Endothelial cell (in vitro differentiated cells): Measurements from ENCODE around the gene NBAS. TPM values are rescaled to one million over a fixed set of nuclear protein-coding genes. Genes with fewer than 3 reads are reported as not detected.

Experiments used
- DNase-seq: peaks from one replicate; pipeline ENCODE4 v3.0.0; 2021; ENCODE audit warnings: low spot score
- H3K27ac Mint-ChIP-seq: one replicate; pipeline ENCODE4 v1.8.0; 2021; ENCODE audit warnings: mixed read lengths, inconsistent platforms; ENCODE audit not compliant: unreplicated experiment
- H3K27me3 Mint-ChIP-seq: one replicate; pipeline ENCODE4 v1.8.0; 2021; ENCODE audit warnings: mild to moderate bottlenecking, moderate library complexity, mixed read lengths, inconsistent platforms; ENCODE audit not compliant: unreplicated experiment
- H3K36me3 Mint-ChIP-seq: one replicate; pipeline ENCODE4 v1.8.0; 2021; ENCODE audit warnings: mild to moderate bottlenecking, low read depth, mixed read lengths, inconsistent platforms; ENCODE audit not compliant: unreplicated experiment
- H3K4me1 Mint-ChIP-seq: one replicate; pipeline ENCODE4 v1.8.0; 2021; ENCODE audit warnings: mild to moderate bottlenecking, mixed read lengths, inconsistent platforms; ENCODE audit not compliant: unreplicated experiment
- H3K4me3 Mint-ChIP-seq: one replicate; pipeline ENCODE4 v1.8.0; 2021; ENCODE audit warnings: mild to moderate bottlenecking, mixed read lengths, inconsistent platforms; ENCODE audit not compliant: unreplicated experiment
- H3K9me3 Mint-ChIP-seq: one replicate; pipeline ENCODE4 v1.8.0; 2021; ENCODE audit warnings: mixed read lengths, inconsistent platforms; ENCODE audit not compliant: unreplicated experiment
- CTCF ChIP-seq: fragments of 200-600 bp; sonication (generic); IDR thresholded peaks from one replicate; pipeline ENCODE4 v1.5.0; 2021; ENCODE audit warnings: antibody characterized with exemption; ENCODE audit not compliant: unreplicated experiment
- total RNA-seq: library from RNA; stranded (reverse); fragmentation: NEBNext Ultra II Directional; extraction: Animal tissue kit (Norgen Biotek cat#: 25700); gene quantifications from one replicate; pipeline ENCODE4 v1.2.1, GENCODE V29; 2021; ENCODE audit not compliant: unreplicated experiment

NBAS gene
- total RNA-seq, 1 donor from 2014 or later, result 52.8 TPM

GRCh38 chr2:15311926-15312325 lies 249.2 kb downstream of the NBAS start:
- Mint-ChIP-seq H3K9me3 (no peaks in the 10 kb centered on the region), H3K27ac (no peak overlapping the region), H3K27me3 (peaks cover 2% of the 10 kb centered on the region), H3K4me3 (no peak overlapping the region), H3K4me1 (peaks cover 12% of the 10 kb centered on the region), H3K36me3 (no peaks in the 10 kb centered on the region)
- no peak for TF ChIP-seq CTCF
- no peak for DNase-seq

DNA sequence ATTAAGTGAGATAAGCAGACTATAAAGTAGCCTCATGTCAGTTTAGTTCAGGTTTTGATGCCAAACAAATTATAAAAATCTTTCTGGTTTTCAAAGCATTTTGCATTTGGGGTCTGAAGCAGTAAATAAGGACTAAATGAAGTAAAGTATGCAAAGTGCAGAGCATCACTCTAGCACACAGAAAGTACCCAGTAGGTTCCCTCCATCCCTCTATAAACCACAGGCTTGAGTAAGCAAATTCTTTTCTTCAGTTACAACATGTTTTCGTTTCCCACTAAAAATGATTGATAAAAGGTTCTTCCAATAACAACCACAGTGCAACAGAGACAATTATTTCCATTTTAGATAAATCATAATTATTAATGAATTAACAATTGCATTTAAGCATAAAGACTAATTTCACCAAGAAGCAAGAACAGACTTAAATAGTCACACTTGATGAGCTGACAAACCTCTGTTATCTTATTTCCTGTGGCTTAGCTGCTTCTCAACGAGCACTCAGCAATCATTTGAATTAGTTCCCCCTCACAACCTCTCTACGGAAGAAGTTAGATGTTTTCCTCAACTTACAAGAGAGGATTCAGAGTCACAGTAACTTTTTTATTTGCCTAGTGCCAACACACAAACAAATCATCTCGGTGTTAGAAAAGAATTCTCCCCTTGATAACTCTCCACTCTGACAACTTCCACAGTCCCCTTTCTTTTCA lies 249.8 kb downstream of the NBAS start:
- no peak overlapping the region for H3K4me3 Mint-ChIP-seq
- TF ChIP-seq CTCF, result no peak
- H3K9me3 Mint-ChIP-seq, result no peaks in the 10 kb centered on the region
- H3K27me3 Mint-ChIP-seq, result peaks cover 2% of the 10 kb centered on the region
- no peak for DNase-seq
- H3K27ac Mint-ChIP-seq, result no peak overlapping the region
- H3K4me1 Mint-ChIP-seq, result peaks cover 11% of the 10 kb centered on the region
- H3K36me3 Mint-ChIP-seq, result no peaks in the 10 kb centered on the region

DNA sequence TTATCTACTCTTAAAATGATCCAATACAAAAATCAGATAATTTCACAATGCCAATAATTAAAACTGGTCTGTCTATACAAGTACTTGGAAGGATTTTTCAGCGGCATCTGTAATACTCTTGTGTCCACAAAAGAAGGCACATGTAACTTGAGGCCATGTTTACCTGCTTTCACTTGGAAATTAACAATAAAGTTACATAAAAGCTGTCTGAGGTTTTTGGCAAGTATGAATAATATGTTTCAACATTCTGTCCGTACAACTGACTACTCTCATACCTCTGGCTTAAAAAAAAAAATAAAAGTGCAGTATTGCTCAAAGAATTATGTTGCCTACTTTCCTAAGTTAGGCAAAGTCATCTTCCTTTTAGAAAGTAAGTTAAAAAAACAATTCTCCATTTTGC lies 253.6 kb downstream of the NBAS start:
- peaks cover 15% of the 10 kb centered on the region for H3K4me1 Mint-ChIP-seq
- H3K27ac Mint-ChIP-seq, result no peak overlapping the region
- H3K9me3 Mint-ChIP-seq, result no peaks in the 10 kb centered on the region
- no peak overlapping the region for H3K4me3 Mint-ChIP-seq
- H3K27me3 Mint-ChIP-seq, result peaks cover 2% of the 10 kb centered on the region
- TF ChIP-seq CTCF, result no peak
- peaks cover 22% of the 10 kb centered on the region for H3K36me3 Mint-ChIP-seq
- DNase-seq, result no peak

DNA sequence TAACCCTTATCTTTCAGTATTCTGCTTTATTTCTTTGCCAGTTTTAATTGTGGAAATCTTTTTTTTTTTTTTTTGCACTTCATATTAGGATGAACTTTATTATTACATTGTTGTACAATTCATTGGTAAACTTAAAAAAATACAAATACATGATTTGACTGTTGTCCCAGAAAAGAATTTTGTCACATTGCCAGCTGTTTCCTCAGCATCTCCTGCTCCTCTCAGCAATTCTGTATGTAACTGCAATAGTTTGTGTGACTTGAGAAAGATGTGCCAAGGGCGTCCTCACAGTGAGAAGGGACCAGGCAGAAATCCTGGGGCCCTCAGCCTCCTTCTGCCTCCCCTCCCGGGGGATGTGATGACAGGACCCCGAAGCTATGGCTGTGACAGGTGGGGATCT lies 254.4 kb downstream of the NBAS start:
- peaks cover 16% of the 10 kb centered on the region for H3K4me1 Mint-ChIP-seq
- no peak overlapping the region for H3K4me3 Mint-ChIP-seq
- H3K9me3 Mint-ChIP-seq, result no peaks in the 10 kb centered on the region
- no peak for DNase-seq
- TF ChIP-seq CTCF, result no peak
- peaks cover 29% of the 10 kb centered on the region for H3K36me3 Mint-ChIP-seq
- H3K27ac Mint-ChIP-seq, result no peak overlapping the region
- peaks cover 2% of the 10 kb centered on the region for H3K27me3 Mint-ChIP-seq

GRCh38 chr2:15303874-15304273 lies 257.3 kb downstream of the NBAS start:
- Mint-ChIP-seq H3K4me1 (peaks cover 29% of the 10 kb centered on the region), H3K27me3 (no peaks in the 10 kb centered on the region), H3K4me3 (no peak overlapping the region), H3K27ac (no peak overlapping the region), H3K36me3 (peaks cover 35% of the 10 kb centered on the region), H3K9me3 (no peaks in the 10 kb centered on the region)
- DNase-seq, result no peak
- no peak for TF ChIP-seq CTCF
